GM12878 (cell line): ENCODE measurements around the gene FAM186B.

Source experiments
- CBX5 ChIP-seq: sonication (generic); IDR thresholded peaks from 2 replicates; pipeline ENCODE4 v1.6.1; 2016; ENCODE audit warnings: low read depth, moderate library complexity, mild to moderate bottlenecking, inconsistent platforms
- CHD4 ChIP-seq: fragments of 200-600 bp; sonication (generic); IDR thresholded peaks from 2 replicates; pipeline ENCODE4 v1.6.1; 2016; ENCODE audit warnings: mild to moderate bottlenecking
- CREM ChIP-seq: IDR thresholded peaks from 2 replicates; pipeline ENCODE4 v1.6.1; 2014; ENCODE audit warnings: antibody characterized with exemption, low read depth
- MYC ChIP-seq: IDR thresholded peaks from 2 replicates; pipeline ENCODE4 v1.6.1; 2011; ENCODE audit warnings: mild to moderate bottlenecking, low read length, moderate library complexity, inconsistent platforms; ENCODE audit not compliant: insufficient read depth, insufficient replicate concordance, insufficient read length, severe bottlenecking
- NR2C2 ChIP-seq: IDR thresholded peaks from 2 replicates; pipeline ENCODE4 v1.6.1; 2011; ENCODE audit warnings: borderline replicate concordance, low read depth; ENCODE audit not compliant: control insufficient read depth, insufficient read length
- SP1 ChIP-seq: IDR thresholded peaks from one replicate; pipeline ENCODE4 v1.6.1; 2011; ENCODE audit warnings: low read depth, low read length
- USF2 ChIP-seq: IDR thresholded peaks from 2 replicates; pipeline ENCODE4 v1.6.1; 2011; ENCODE audit warnings: low read depth, low read length, improper control_type of control experiment, borderline replicate concordance
- ZBTB33 ChIP-seq: fragments of 450-650 bp; IDR thresholded peaks from 2 replicates; pipeline ENCODE4 v1.6.1; 2017; ENCODE audit warnings: mild to moderate bottlenecking

DNA sequence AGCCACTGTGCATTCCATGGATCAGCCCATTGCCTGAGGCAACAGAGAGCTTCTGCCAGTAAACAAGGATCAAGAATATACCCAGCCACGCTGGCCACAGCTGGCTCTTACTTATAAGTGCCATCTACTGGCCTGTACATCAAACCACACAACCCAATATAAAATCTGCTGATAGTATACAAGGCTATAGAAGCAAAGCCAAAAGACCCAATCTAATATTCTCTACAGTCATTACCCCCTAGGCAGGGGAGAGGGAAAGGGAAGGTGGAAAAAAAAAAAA lies 4.4 kb upstream of the FAM186B start:
- TF ChIP-seq ZBTB33: no peak
- TF ChIP-seq CHD4: no peak
- no peak for TF ChIP-seq CBX5
- TF ChIP-seq NR2C2: no peak
- TF ChIP-seq CREM: no peak
- no peak for TF ChIP-seq MYC
- TF ChIP-seq USF2: no peak
- no peak for TF ChIP-seq SP1
